Left colon (tissue), 2 donors: Measurements from ENCODE around the gene HERPUD2. TPM values are rescaled to one million over a fixed set of nuclear protein-coding genes. Genes with fewer than 3 reads are reported as not detected.
"Not testable (repeated sequence)": the region's sequence is repeated elsewhere in the genome, so short reads cannot be mapped to it uniquely, and the experiment has no call there.

Experiments
- ATAC-seq: fragments of 200-7000 bp; cut with Tn5 transposase; one replicate; pipeline ENCODE4 v1.9.1; 2020; ENCODE audit warnings: mild to moderate bottlenecking, moderate library complexity
- DNase-seq, 2 donors: peaks; one replicate each; pipeline ENCODE4 v3.0.0-alpha.2; 2020
- intact Hi-C, 2 donors: fragments of 100-400 bp; cut with DNase I in 1 of 2; cut with micrococcal nuclease in 1 of 2; formaldehyde crosslinking; loops; one replicate each; pipeline versions ENCODE4 v1.11.2 to v1.14.0; 2022; cut with DNase I, micrococcal nuclease
- total RNA-seq, 2 donors: library from RNA; stranded (reverse); fragmentation: NEBNext Ultra II Directional; extraction: Animal tissue kit (Norgen Biotek cat#: 25700); gene quantifications; one replicate each; pipeline ENCODE4 v1.2.1, GENCODE V29; 2021
- donor health status: DM: no; HTN: no; CAD: no.
- donor health status: DM: yes; HTN: yes; CAD: no.

Gene HERPUD2
- total RNA-seq, 2 donors from 2014 or later, result 23.2 to 30.9 TPM

- intact Hi-C loops, result no loop called here
- no peak for DNase-seq
- peak; percentile 44 for ATAC-seq
Measured at GRCh38 chr7:35647171-35647574, 47.8 kb downstream of the HERPUD2 start.

- DNase-seq (no peak), ATAC-seq (peak; percentile 26)
- intact Hi-C loops, result no loop called here
Measured at GRCh38 chr7:35646289-35647023, 48.5 kb downstream of the HERPUD2 start.

- intact Hi-C loops, result no loop called here
- DNase-seq (no peak), ATAC-seq (no peak)
Measured at GRCh38 chr7:35645691-35646090, 49.2 kb downstream of the HERPUD2 start.

GRCh38 chr7:35630024-35630972 is 64.6 kb downstream of the HERPUD2 start:
- intact Hi-C loops, result no loop called here
- DNase-seq (no peak), ATAC-seq (peak; percentile 70)

- DNase-seq, result peak in 1 of 2 donors; percentile 11
- ATAC-seq, result peak; percentile 78
- intact Hi-C loops, result loop anchor here in 1 of 2 donors (10.0 kb wide), 1 partner anchor 200 kb away; no protein-coding TSS in a partner anchor
Measured at GRCh38 chr7:35624299-35625186, 70.4 kb downstream of the HERPUD2 start.

- DNase-seq (no peak), ATAC-seq (peak; percentile 26)
- intact Hi-C loops, result loop anchor here in 1 of 2 donors (10.0 kb wide), 1 partner anchor 199 kb away; no protein-coding TSS in a partner anchor
Measured at GRCh38 chr7:35623381-35623780, 71.6 kb downstream of the HERPUD2 start.

- no peak for DNase-seq
- ATAC-seq, result no peak
- intact Hi-C loops, result loop anchor here in 1 of 2 donors (10.0 kb wide), 1 partner anchor 195 kb away; no protein-coding TSS in a partner anchor
Measured at GRCh38 chr7:35619863-35620262, 75.1 kb downstream of the HERPUD2 start.

GRCh38 chr7:35617041-35617440 is 77.9 kb downstream of the HERPUD2 start:
- ATAC-seq, result no peak
- intact Hi-C loops, result no loop called here
- DNase-seq, result no peak

- DNase-seq, result no peak
- ATAC-seq, result no peak
- intact Hi-C loops, result no loop called here
Measured at GRCh38 chr7:35613150-35613549, 81.8 kb downstream of the HERPUD2 start.

- intact Hi-C loops, result no loop called here
- no peak for ATAC-seq
- DNase-seq, result no peak
Measured at GRCh38 chr7:35605760-35606159, 89.2 kb downstream of the HERPUD2 start.

- DNase-seq (no peak), ATAC-seq (no peak)
- intact Hi-C loops, result no loop called here
Measured at GRCh38 chr7:35604595-35604994, 90.3 kb downstream of the HERPUD2 start.

- intact Hi-C loops, result no loop called here
- DNase-seq, result no peak
- ATAC-seq, result no peak
Measured at GRCh38 chr7:35599645-35600044, 95.3 kb downstream of the HERPUD2 start.

- no peak for ATAC-seq
- DNase-seq, result no peak
- intact Hi-C loops, result no loop called here
Measured at GRCh38 chr7:35599061-35599460, 95.9 kb downstream of the HERPUD2 start.

GRCh38 chr7:35596061-35596460 is 98.9 kb downstream of the HERPUD2 start:
- DNase-seq (no peak), ATAC-seq (no peak)
- intact Hi-C loops, result no loop called here

- intact Hi-C loops, result no loop called here
- DNase-seq, result no peak
- no peak for ATAC-seq
Measured at GRCh38 chr7:35593899-35594298, 101.0 kb downstream of the HERPUD2 start.

GRCh38 chr7:35588647-35589046 is 106.3 kb downstream of the HERPUD2 start:
- intact Hi-C loops, result no loop called here
- DNase-seq (no peak), ATAC-seq (no peak)

GRCh38 chr7:35584990-35585389 is 109.9 kb downstream of the HERPUD2 start:
- DNase-seq (no peak), ATAC-seq (no peak)
- intact Hi-C loops, result no loop called here

- DNase-seq, intact Hi-C loops, ATAC-seq: not testable (repeated sequence)
Measured at GRCh38 chr7:35584533-35584932, 110.4 kb downstream of the HERPUD2 start.
